ENCODE measurements around the gene UCMA. TPM values are rescaled to one million over a fixed set of nuclear protein-coding genes. Genes with fewer than 3 reads are reported as not detected.

The UCMA gene
- total RNA-seq, 6 experiments from 2014 or later: not detected

GRCh38 chr10:13223241-13223640, 10.9 kb downstream of the UCMA start:
- no peak for TF ChIP-seq CTCF (IDR thresholded peaks at IDR 0.05)
- no peaks in the 10 kb centered on the region for H3K4me1 Mint-ChIP-seq (ENCODE audit: low read depth)
- no peaks in the 10 kb centered on the region for H3K9me3 Mint-ChIP-seq
- no peak for DNase-seq
- peaks cover 11% of the 10 kb centered on the region for H3K27me3 Mint-ChIP-seq (ENCODE audit: insufficient read depth)
- no peak overlapping the region for H3K27ac Mint-ChIP-seq
- no peaks in the 10 kb centered on the region for H3K36me3 Mint-ChIP-seq (ENCODE audit: low read depth)
- no peak overlapping the region for H3K4me3 Mint-ChIP-seq

- no peaks in the 10 kb centered on the region for H3K4me1 Mint-ChIP-seq (ENCODE audit: low read depth)
- no peaks in the 10 kb centered on the region for H3K9me3 Mint-ChIP-seq
- peaks cover 8% of the 10 kb centered on the region for H3K27me3 Mint-ChIP-seq (ENCODE audit: insufficient read depth)
- no peaks in the 10 kb centered on the region for H3K36me3 Mint-ChIP-seq (ENCODE audit: low read depth)
- no peak overlapping the region for H3K4me3 Mint-ChIP-seq
- TF ChIP-seq CTCF (IDR thresholded peaks at IDR 0.05): no peak
- H3K27ac Mint-ChIP-seq: no peak overlapping the region
- no peak for DNase-seq
Measured at GRCh38 chr10:13222566-13222965, 11.6 kb downstream of the UCMA start.

GRCh38 chr10:13222151-13222550, 12.0 kb downstream of the UCMA start:
- Mint-ChIP-seq H3K36me3 (ENCODE audit: low read depth) (no peaks in the 10 kb centered on the region), H3K27me3 (ENCODE audit: insufficient read depth) (peaks cover 8% of the 10 kb centered on the region), H3K27ac (no peak overlapping the region), H3K4me1 (ENCODE audit: low read depth) (no peaks in the 10 kb centered on the region), H3K9me3 (no peaks in the 10 kb centered on the region), H3K4me3 (no peak overlapping the region)
- no peak for DNase-seq
- no peak for TF ChIP-seq CTCF (IDR thresholded peaks at IDR 0.05)

- no peak for TF ChIP-seq CTCF (IDR thresholded peaks at IDR 0.05)
- H3K4me1 Mint-ChIP-seq (ENCODE audit: low read depth): no peaks in the 10 kb centered on the region
- H3K27me3 Mint-ChIP-seq (ENCODE audit: insufficient read depth): peaks cover 8% of the 10 kb centered on the region
- H3K9me3 Mint-ChIP-seq: no peaks in the 10 kb centered on the region
- no peak for DNase-seq
- no peak overlapping the region for H3K27ac Mint-ChIP-seq
- no peak overlapping the region for H3K4me3 Mint-ChIP-seq
- H3K36me3 Mint-ChIP-seq (ENCODE audit: low read depth): no peaks in the 10 kb centered on the region
Measured at GRCh38 chr10:13221572-13221971, 12.6 kb downstream of the UCMA start.

GRCh38 chr10:13219685-13220670, 14.2 kb downstream of the UCMA start:
- no peak overlapping the region for H3K4me3 Mint-ChIP-seq
- peaks cover 6% of the 10 kb centered on the region; the same call in 1 of the 2 replicates for H3K27me3 Mint-ChIP-seq (ENCODE audit: insufficient read depth)
- no peaks in the 10 kb centered on the region for H3K9me3 Mint-ChIP-seq
- peak; percentile 51 for TF ChIP-seq CTCF (IDR thresholded peaks at IDR 0.05)
- DNase-seq: peak; percentile 5
- H3K36me3 Mint-ChIP-seq (ENCODE audit: low read depth): no peaks in the 10 kb centered on the region
- H3K4me1 Mint-ChIP-seq (ENCODE audit: low read depth): no peaks in the 10 kb centered on the region
- no peak overlapping the region for H3K27ac Mint-ChIP-seq

Measured in HFFc6 (cell line).